K562 (cell line): ENCODE data around the gene USP11. TPM values are rescaled to one million over a fixed set of nuclear protein-coding genes. Genes with fewer than 3 reads are reported as not detected.

Experiments used
- ATAC-seq: fragments of 200-7000 bp; cut with Tn5 transposase; 3 replicates; pipeline ENCODE4 v1.9.1; 2020; ENCODE audit warnings: moderate library complexity
- BruUV-seq: library from RNA; stranded (reverse); fragments of 400-500 nt; replicated peaks from 2 replicates; lab custom pipeline; 2021; lab: Mats Ljungman, UMichigan
- CTCF ChIA-PET: fragments of 300-600 bp; formaldehyde crosslinking; extraction: SDS; loops from one replicate; lab custom pipeline; 2021; ENCODE audit warnings: low intra/inter-chr PET ratio; lab: Yijun Ruan, JAX
- POLR2A ChIA-PET: fragments of 300-600, 350-650 bp; sonication (Branson Sonifier 250); formaldehyde crosslinking; extraction: SDS; loops from one replicate; lab custom pipeline; 2021; ENCODE audit warnings: antibody characterized with exemption, inconsistent platforms; lab: Yijun Ruan, JAX
- DNase-seq, 4 experiments: peaks; one replicate each; pipeline versions ENCODE4 v3.0.0 to v3.0.0-alpha.2; 2011 to 2018; ENCODE audit warnings: low spot score in 3 of 4, mixed read lengths in 3 of 4; ENCODE audit errors: extremely low read depth in 1 of 4
- FAIRE-seq: peaks from 2 replicates; lab custom pipeline; 2011; peaks lifted over from hg19 to GRCh38; lab: Jason Lieb, UNC
- H2AFZ ChIP-seq: 2 replicates; pipeline ENCODE4 v1.6.0; 2011; ENCODE audit warnings: low read depth, low read length, control low read depth, inconsistent platforms
- H3K27ac ChIP-seq: fragments of 200-600 bp; 3 replicates; pipeline ENCODE4 v1.8.0; 2011; ENCODE audit warnings: low read depth, mild to moderate bottlenecking, control low read depth, inconsistent platforms, low read length, moderate library complexity, mixed read lengths; ENCODE audit errors: extremely low read depth
- H3K27me3 ChIP-seq, 2 experiments: fragments of 300-600 bp in 1 of 2; 2 replicates in 1 of 2; 3 replicates in 1 of 2; pipeline versions ENCODE4 v1.6.0 to v1.8.0; 2011; ENCODE audit warnings: inconsistent platforms in 2 of 2, low read length in 2 of 2, mild to moderate bottlenecking in 1 of 2, mixed read lengths in 1 of 2, moderate library complexity in 1 of 2; ENCODE audit not compliant: control insufficient read depth in 2 of 2, insufficient read depth in 2 of 2
- H3K36me3 ChIP-seq: fragments of 300-600 bp; 3 replicates; pipeline ENCODE4 v1.8.0; 2011; ENCODE audit warnings: mild to moderate bottlenecking, low read length, inconsistent platforms; ENCODE audit not compliant: control insufficient read depth, insufficient read depth
- H3K4me1 ChIP-seq, 2 experiments: fragments of 200-600 bp in 1 of 2; replicated peaks in 1 of 2; 2 replicates in 1 of 2; 3 replicates in 1 of 2; pipeline versions ENCODE4 v1.5.1 to v1.8.0; 2011; ENCODE audit warnings: inconsistent platforms in 2 of 2, low read length in 2 of 2, mild to moderate bottlenecking in 1 of 2, mixed read lengths in 1 of 2, moderate library complexity in 1 of 2; ENCODE audit not compliant: control insufficient read depth in 2 of 2, insufficient read depth in 2 of 2
- H3K4me2 ChIP-seq: 2 replicates; pipeline ENCODE4 v1.6.1; 2011; ENCODE audit warnings: low read length, control low read depth, inconsistent platforms, mixed read lengths; ENCODE audit not compliant: insufficient read depth
- H3K4me3 ChIP-seq: fragments of 200-600 bp; sonication (generic), shearing (Covaris generic); 2 replicates; pipeline ENCODE4 v1.5.1; 2016; ENCODE audit warnings: control low read depth, inconsistent platforms
- H3K79me2 ChIP-seq: fragments of 200-600 bp; 3 replicates; pipeline ENCODE4 v1.8.0; 2011; ENCODE audit warnings: low read length, inconsistent platforms; ENCODE audit not compliant: control insufficient read depth, insufficient read depth
- H3K9ac ChIP-seq, 2 experiments: 2 replicates each; pipeline versions ENCODE4 v1.6.0 to v1.6.1; 2011; ENCODE audit warnings: low read depth in 2 of 2, low read length in 2 of 2, control low read depth in 1 of 2, inconsistent platforms in 1 of 2, mild to moderate bottlenecking in 1 of 2, mixed read lengths in 1 of 2; ENCODE audit not compliant: insufficient read depth in 1 of 2
- H3K9me1 ChIP-seq: one replicate; pipeline ENCODE4 v1.6.0; 2011; ENCODE audit warnings: inconsistent platforms, mild to moderate bottlenecking, low read length, moderate library complexity; ENCODE audit not compliant: control insufficient read depth, insufficient read depth
- H3K9me3 ChIP-seq: replicated peaks from 2 replicates; pipeline ENCODE4 v1.5.1; 2011; ENCODE audit warnings: low read depth, low read length, inconsistent platforms; ENCODE audit not compliant: control insufficient read depth, insufficient read depth
- H4K20me1 ChIP-seq: replicated peaks from 2 replicates; pipeline ENCODE4 v1.6.1; 2011; ENCODE audit warnings: low read length, inconsistent platforms, mixed read lengths; ENCODE audit not compliant: control insufficient read depth, insufficient read depth
- ETS2 ChIP-seq: IDR thresholded peaks from 2 replicates; pipeline ENCODE4 v1.6.1; 2016; ENCODE audit warnings: borderline replicate concordance, missing genetic modification characterization, mild to moderate bottlenecking, moderate library complexity, missing compliant biosample characterization; ENCODE audit not compliant: poor library complexity, severe bottlenecking
- GATAD2A ChIP-seq: fragments of 450-650 bp; IDR thresholded peaks from 2 replicates; pipeline ENCODE4 v1.6.1; 2017
- HNRNPL ChIP-seq: fragments of 200-400 bp; formaldehyde crosslinking; IDR thresholded peaks from 2 replicates; pipeline ENCODE4 v1.6.1; 2017; ENCODE audit warnings: low read depth, mild to moderate bottlenecking, low read length
- IFI16 ChIP-seq: fragments of 250-450 bp; sonication (Bioruptor Pico); IDR thresholded peaks from 2 replicates; pipeline ENCODE4 v2.1.2; 2022; ENCODE audit warnings: mild to moderate bottlenecking, inconsistent platforms
- MBD2 ChIP-seq: sonication (generic); IDR thresholded peaks from 2 replicates; pipeline ENCODE4 v1.6.1; 2016; ENCODE audit warnings: low read depth, borderline replicate concordance
- MTF1 ChIP-seq: fragments of 250-450 bp; sonication (Bioruptor Pico); IDR thresholded peaks from 2 replicates; pipeline ENCODE4 v1.9.0; 2021; ENCODE audit warnings: moderate library complexity, mild to moderate bottlenecking, inconsistent platforms, borderline replicate concordance
- NELFE ChIP-seq: IDR thresholded peaks from 2 replicates; pipeline ENCODE4 v1.6.1; 2011; ENCODE audit warnings: mild to moderate bottlenecking; ENCODE audit not compliant: insufficient read depth, insufficient read length
- NFIX ChIP-seq: fragments of 250-450 bp; sonication (Bioruptor Pico); IDR thresholded peaks from 2 replicates; pipeline ENCODE4 v1.4.0; 2020; ENCODE audit warnings: low read depth, mild to moderate bottlenecking, moderate library complexity
- RBM34 ChIP-seq: fragments of 200-400 bp; formaldehyde crosslinking; IDR thresholded peaks from 2 replicates; pipeline ENCODE4 v1.6.1; 2018; ENCODE audit warnings: low read length, borderline replicate concordance; ENCODE audit not compliant: insufficient read depth
- TCF7 ChIP-seq: sonication (generic); IDR thresholded peaks from 2 replicates; pipeline ENCODE4 v1.6.1; 2016; ENCODE audit warnings: antibody characterized with exemption, borderline replicate concordance
- ZC3H4 ChIP-seq: sonication (generic); formaldehyde crosslinking; IDR thresholded peaks from 2 replicates; pipeline ENCODE4 v1.9.0; 2021; ENCODE audit warnings: missing genetic modification reagents, borderline replicate concordance
- ZNF445 ChIP-seq: fragments of 250-450 bp; sonication (Bioruptor Pico); IDR thresholded peaks from 2 replicates; pipeline ENCODE4 v1.4.0; 2020; ENCODE audit warnings: low read depth, mild to moderate bottlenecking, moderate library complexity
- ZNF583 ChIP-seq: fragments of 250-450 bp; sonication (Bioruptor Pico); IDR thresholded peaks from 2 replicates; pipeline ENCODE4 v1.4.0; 2020
- WGBS: fragments of 100-300 bp; shearing (Covaris generic); methylation state at CpG from one replicate; pipeline ENCODE4 v1.1.6; 2016; ENCODE audit warnings: low coverage, mixed read lengths; ENCODE audit not compliant: insufficient coverage; ENCODE audit errors: missing lambda C conversion rate; 5-methylcytosine and 5-hydroxymethylcytosine counted together
- in situ Hi-C: fragments of 300-500 bp; cut with MboI; formaldehyde crosslinking; loops from 4 replicates; pipeline ENCODE4 v1.15.0; 2018; ENCODE audit warnings: inconsistent platforms, mixed read lengths
- intact Hi-C: fragments of 100-400 bp; cut with micrococcal nuclease; formaldehyde crosslinking; loops from 2 replicates; pipeline ENCODE4 v1.14.2; 2022
- polyA plus RNA-seq, 8 experiments: library from polyadenylated mRNA; depleted of rRNA in 4 of 8; stranded (reverse) in 5 of 8; unstranded in 3 of 8; fragments of >200 nt; fragmentation: Nextera tagmentation in 2 of 8; fragmentation: Illumina TruSeq in 1 of 8; extraction: Ambion mirVana in 2 of 8; extraction: Trizol in 1 of 8; gene quantifications; 2 replicates each; pipeline versions ENCODE4 v1.2.1 to v1.2.3, GENCODE V29; 2011 to 2014; ENCODE audit warnings: inconsistent platforms in 1 of 8, missing spikeins in 1 of 8
- total RNA-seq, 7 experiments: library from RNA; depleted of rRNA in 6 of 7; stranded (reverse); fragments of >200 nt in 6 of 7; fragmentation: Illumina TruSeq in 2 of 7; extraction: Trizol in 2 of 7; gene quantifications; 2 replicates each; pipeline versions ENCODE4 v1.2.1 to v1.2.3, GENCODE V29; 2011 to 2021; ENCODE audit warnings: low replicate concordance in 1 of 7
- TF ChIP-seq, protein P1 (sequence below): fragments of 450-650 bp; conservative IDR thresholded peaks from 2 replicates; pipeline ENCODE4 v1.6.1; 2016; ENCODE audit warnings: missing genetic modification characterization, low read depth, mild to moderate bottlenecking, missing compliant biosample characterization, moderate library complexity
- TF ChIP-seq, protein P2 (sequence below): sonication (generic); formaldehyde crosslinking; IDR thresholded peaks from 2 replicates; pipeline ENCODE4 v1.4.0; 2020; ENCODE audit warnings: mild to moderate bottlenecking, missing genetic modification reagents
- TF ChIP-seq, protein P3 (sequence below): sonication (generic); formaldehyde crosslinking; IDR thresholded peaks from 2 replicates; pipeline ENCODE4 v1.8.0; 2022; ENCODE audit warnings: missing genetic modification reagents, mild to moderate bottlenecking, borderline replicate concordance
- TF ChIP-seq, protein P4 (sequence below): sonication (generic); formaldehyde crosslinking; IDR thresholded peaks from 2 replicates; pipeline ENCODE4 v1.9.0; 2022; ENCODE audit warnings: mild to moderate bottlenecking, missing genetic modification reagents

Gene USP11
- total and polyA plus RNA-seq, 9 of the 15 experiments (the other 6 are each of a cell fraction or from before 2014, with no cell fraction given) = 2.5 to 29.0 (median 11.7) TPM

DNA sequence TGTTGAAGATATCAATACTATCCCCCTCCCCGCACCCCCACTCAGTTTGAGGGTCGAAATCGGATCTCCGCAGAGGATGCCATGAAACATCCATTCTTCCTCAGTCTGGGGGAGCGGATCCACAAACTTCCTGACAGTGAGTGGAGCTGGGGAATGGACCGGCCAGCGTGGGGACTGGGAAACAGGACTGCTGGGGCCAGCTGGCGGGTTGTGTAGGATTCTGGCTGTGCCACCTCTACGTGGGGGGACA, 5.5 kb upstream of the USP11 start (continued):
- TF ChIP-seq, protein P1, sequence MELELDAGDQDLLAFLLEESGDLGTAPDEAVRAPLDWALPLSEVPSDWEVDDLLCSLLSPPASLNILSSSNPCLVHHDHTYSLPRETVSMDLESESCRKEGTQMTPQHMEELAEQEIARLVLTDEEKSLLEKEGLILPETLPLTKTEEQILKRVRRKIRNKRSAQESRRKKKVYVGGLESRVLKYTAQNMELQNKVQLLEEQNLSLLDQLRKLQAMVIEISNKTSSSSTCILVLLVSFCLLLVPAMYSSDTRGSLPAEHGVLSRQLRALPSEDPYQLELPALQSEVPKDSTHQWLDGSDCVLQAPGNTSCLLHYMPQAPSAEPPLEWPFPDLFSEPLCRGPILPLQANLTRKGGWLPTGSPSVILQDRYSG (tag) = no peak
- TF ChIP-seq MTF1 (CRISPR knock-in tag) = no peak
- no peak for TF ChIP-seq RBM34

DNA sequence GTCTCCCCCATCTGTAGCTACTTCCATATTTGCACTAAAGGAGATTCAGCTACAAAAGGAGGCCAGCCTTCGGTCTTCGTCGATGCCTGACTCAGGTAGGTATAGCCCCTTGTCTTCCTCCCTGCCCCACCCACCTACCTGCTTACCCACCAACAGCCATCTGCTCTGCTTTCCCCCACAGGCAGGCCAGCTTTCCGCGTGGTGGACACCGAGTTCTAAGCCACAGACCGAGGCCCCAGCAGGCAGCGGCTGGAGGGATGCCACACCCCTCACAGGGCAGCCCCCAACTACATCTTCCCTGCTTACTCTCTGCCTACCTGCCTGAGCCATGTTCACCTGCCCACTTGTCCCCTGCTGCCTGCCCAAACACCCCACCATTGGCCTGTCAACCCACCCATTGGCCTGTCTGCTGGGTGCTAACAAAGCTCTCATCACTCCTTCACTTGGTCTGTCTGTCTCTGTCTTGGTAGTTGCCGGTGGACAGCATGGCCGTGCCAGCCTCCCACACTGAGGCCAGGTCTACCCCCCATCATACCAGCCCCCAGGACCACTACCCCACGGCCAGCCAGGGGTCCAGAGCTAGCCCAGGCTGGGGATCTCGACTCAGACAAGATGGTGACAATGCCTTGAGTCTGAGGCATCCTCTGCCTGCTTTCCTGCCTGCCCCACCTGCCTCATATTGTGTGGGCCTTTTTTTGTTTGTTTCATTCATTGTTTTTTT, 4.1 kb upstream of the USP11 start:
- FAIRE-seq (no peak), DNase-seq (no peak)
- H3K4me2 ChIP-seq = no peak overlapping the region
- no peaks in the 10 kb centered on the region for H3K9me3 ChIP-seq
- no peaks in the 10 kb centered on the region for H3K27me3 ChIP-seq
- H3K4me1 ChIP-seq = peaks cover 6 to 12% of the 10 kb centered on the region in 2 experiments; a peak in 4 of 5 replicates
- H3K4me3 ChIP-seq = no peak overlapping the region
- H2AFZ ChIP-seq = no peak overlapping the region
- H3K36me3 ChIP-seq = peaks cover 49% of the 10 kb centered on the region; the same call in 2 of the 3 replicates
- POLR2A ChIA-PET = interaction anchor here (1.2 to 5.1 kb wide), 2 partner anchors 11 to 38 kb away, joined by 3 to 21 read pairs; partner anchors contain the start of gene CDK16
- intact Hi-C loops (no loop called here), in situ Hi-C loops (no loop called here)
- no peaks in the 10 kb centered on the region for H3K9me1 ChIP-seq
- CTCF ChIA-PET = no interaction called here
- peak overlapping the region in 1 of 2 experiments; percentile 17; a peak in 1 of 4 replicates for H3K9ac ChIP-seq
- H3K79me2 ChIP-seq = peaks cover 3% of the 10 kb centered on the region; the same call in 2 of the 3 replicates
- 93% methylated on average over 7 of the region's 12 CpGs for WGBS
- no peaks in the 10 kb centered on the region for H4K20me1 ChIP-seq
- no peak overlapping the region for H3K27ac ChIP-seq
- TF ChIP-seq, protein P2, sequence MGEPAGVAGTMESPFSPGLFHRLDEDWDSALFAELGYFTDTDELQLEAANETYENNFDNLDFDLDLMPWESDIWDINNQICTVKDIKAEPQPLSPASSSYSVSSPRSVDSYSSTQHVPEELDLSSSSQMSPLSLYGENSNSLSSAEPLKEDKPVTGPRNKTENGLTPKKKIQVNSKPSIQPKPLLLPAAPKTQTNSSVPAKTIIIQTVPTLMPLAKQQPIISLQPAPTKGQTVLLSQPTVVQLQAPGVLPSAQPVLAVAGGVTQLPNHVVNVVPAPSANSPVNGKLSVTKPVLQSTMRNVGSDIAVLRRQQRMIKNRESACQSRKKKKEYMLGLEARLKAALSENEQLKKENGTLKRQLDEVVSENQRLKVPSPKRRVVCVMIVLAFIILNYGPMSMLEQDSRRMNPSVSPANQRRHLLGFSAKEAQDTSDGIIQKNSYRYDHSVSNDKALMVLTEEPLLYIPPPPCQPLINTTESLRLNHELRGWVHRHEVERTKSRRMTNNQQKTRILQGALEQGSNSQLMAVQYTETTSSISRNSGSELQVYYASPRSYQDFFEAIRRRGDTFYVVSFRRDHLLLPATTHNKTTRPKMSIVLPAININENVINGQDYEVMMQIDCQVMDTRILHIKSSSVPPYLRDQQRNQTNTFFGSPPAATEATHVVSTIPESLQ (CRISPR knock-in tag) = no peak
- no peak for TF ChIP-seq MBD2
- TF ChIP-seq ZNF445 (CRISPR knock-in tag) = no peak
- TF ChIP-seq NELFE = no peak
- no peak for TF ChIP-seq ZNF583 (CRISPR knock-in tag)
- no peak for TF ChIP-seq IFI16 (CRISPR knock-in tag)
- TF ChIP-seq TCF7 = no peak
- no peak for TF ChIP-seq HNRNPL
- TF ChIP-seq, protein P3, sequence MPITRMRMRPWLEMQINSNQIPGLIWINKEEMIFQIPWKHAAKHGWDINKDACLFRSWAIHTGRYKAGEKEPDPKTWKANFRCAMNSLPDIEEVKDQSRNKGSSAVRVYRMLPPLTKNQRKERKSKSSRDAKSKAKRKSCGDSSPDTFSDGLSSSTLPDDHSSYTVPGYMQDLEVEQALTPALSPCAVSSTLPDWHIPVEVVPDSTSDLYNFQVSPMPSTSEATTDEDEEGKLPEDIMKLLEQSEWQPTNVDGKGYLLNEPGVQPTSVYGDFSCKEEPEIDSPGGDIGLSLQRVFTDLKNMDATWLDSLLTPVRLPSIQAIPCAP (CRISPR knock-in tag) = no peak
- no peak for TF ChIP-seq ZC3H4 (CRISPR knock-in tag)
- no peak for TF ChIP-seq ETS2 (tag)
- no peak for TF ChIP-seq NFIX
- TF ChIP-seq, protein P4, sequence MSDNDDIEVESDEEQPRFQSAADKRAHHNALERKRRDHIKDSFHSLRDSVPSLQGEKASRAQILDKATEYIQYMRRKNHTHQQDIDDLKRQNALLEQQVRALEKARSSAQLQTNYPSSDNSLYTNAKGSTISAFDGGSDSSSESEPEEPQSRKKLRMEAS (CRISPR knock-in tag) = no peak
- no peak for TF ChIP-seq GATAD2A
- TF ChIP-seq, all 486 proteins: peak for 0
- ATAC-seq = no peak
- BruUV-seq = no TSS peak
